Neural cell (in vitro differentiated cells): ENCODE data around the gene HES6. TPM values are rescaled to one million over a fixed set of nuclear protein-coding genes. Genes with fewer than 3 reads are reported as not detected.

ENCODE experiments used
- H2AFZ ChIP-seq: fragments of 200-600, 300-800 bp; sonication (generic), shearing (Covaris generic); 2 replicates; pipeline ENCODE4 v1.6.0; 2014; ENCODE audit warnings: low read depth, mild to moderate bottlenecking, antibody characterized with exemption, low read length, moderate library complexity
- H3F3A ChIP-seq: fragments of 200-600 bp; shearing (Covaris generic); 2 replicates; pipeline ENCODE4 v1.6.1; 2016; ENCODE audit warnings: mild to moderate bottlenecking, moderate library complexity, mixed read lengths, antibody characterized with exemption, low read length; ENCODE audit not compliant: insufficient read depth, poor library complexity, severe bottlenecking
- H3K27ac ChIP-seq: fragments of 200-600, 300-800 bp; sonication (generic), shearing (Covaris generic); 2 replicates; pipeline ENCODE4 v1.5.1; 2014; ENCODE audit warnings: mild to moderate bottlenecking, low read length, moderate library complexity
- H3K27me3 ChIP-seq: fragments of 300-800, 200-600 bp; sonication (generic), shearing (Covaris generic); 2 replicates; pipeline ENCODE4 v1.6.0; 2014; ENCODE audit warnings: mild to moderate bottlenecking, low read depth, low read length, moderate library complexity; ENCODE audit not compliant: insufficient read depth
- H3K36me3 ChIP-seq: fragments of 300-800, 200-600 bp; sonication (generic), shearing (Covaris generic); 2 replicates; pipeline ENCODE4 v1.5.1; 2014; ENCODE audit warnings: mild to moderate bottlenecking, antibody characterized with exemption, low read length, moderate library complexity; ENCODE audit not compliant: insufficient read depth
- H3K4me2 ChIP-seq: fragments of 300-800, 200-600 bp; sonication (generic), shearing (Covaris generic); 2 replicates; pipeline ENCODE4 v1.6.0; 2014; ENCODE audit warnings: mild to moderate bottlenecking, low read length
- H3K4me3 ChIP-seq: fragments of 300-800, 200-600 bp; sonication (generic), shearing (Covaris generic); 2 replicates; pipeline ENCODE4 v1.5.1; 2014; ENCODE audit warnings: mild to moderate bottlenecking, low read length, moderate library complexity
- H3K79me2 ChIP-seq: fragments of 200-600 bp; shearing (Covaris generic); replicated peaks from 2 replicates; pipeline ENCODE4 v1.6.0; 2014; ENCODE audit warnings: mild to moderate bottlenecking, low read length, moderate library complexity; ENCODE audit not compliant: insufficient read depth
- H3K9ac ChIP-seq: fragments of 300-800, 200-600 bp; sonication (generic), shearing (Covaris generic); 2 replicates; pipeline ENCODE4 v1.6.1; 2016; ENCODE audit warnings: mild to moderate bottlenecking, low read length, mixed read lengths
- H3K9me2 ChIP-seq: fragments of 200-600 bp; shearing (Covaris generic); 2 replicates; pipeline ENCODE4 v1.6.1; 2016; ENCODE audit warnings: mild to moderate bottlenecking, low read length, mixed read lengths; ENCODE audit not compliant: insufficient read depth
- H3K9me3 ChIP-seq: fragments of 200-600, 300-800 bp; sonication (generic), shearing (Covaris generic); 2 replicates; pipeline ENCODE4 v1.6.1; 2016; ENCODE audit warnings: mild to moderate bottlenecking, mixed run types, low read length, moderate library complexity, mixed read lengths
- H4K20me1 ChIP-seq: fragments of 200-600 bp; shearing (Covaris generic); 2 replicates; pipeline ENCODE4 v1.6.1; 2016; ENCODE audit warnings: mild to moderate bottlenecking, mixed run types; ENCODE audit not compliant: insufficient read depth
- CTCF ChIP-seq: fragments of 450-650 bp; IDR thresholded peaks from 2 replicates; pipeline ENCODE4 v1.5.1; 2014; ENCODE audit warnings: antibody characterized with exemption, mild to moderate bottlenecking, moderate library complexity; ENCODE audit not compliant: poor library complexity, severe bottlenecking
- EP300 ChIP-seq: fragments of 450-650 bp; conservative IDR thresholded peaks from 2 replicates; pipeline ENCODE4 v1.6.1; 2014; ENCODE audit warnings: antibody characterized with exemption, mild to moderate bottlenecking, moderate library complexity; ENCODE audit not compliant: poor library complexity, severe bottlenecking
- EZH2 ChIP-seq: fragments of 200-600, 300-800 bp; shearing (Covaris generic), sonication (generic); IDR thresholded peaks from 2 replicates; pipeline ENCODE4 v1.6.1; 2014; ENCODE audit warnings: antibody characterized with exemption, low read length, borderline replicate concordance, mild to moderate bottlenecking; ENCODE audit not compliant: insufficient read depth, poor library complexity, severe bottlenecking
- MXI1 ChIP-seq: fragments of 450-650 bp; conservative IDR thresholded peaks from 2 replicates; pipeline ENCODE4 v1.6.1; 2014; ENCODE audit warnings: antibody characterized with exemption, mild to moderate bottlenecking; ENCODE audit not compliant: poor library complexity, severe bottlenecking
- POLR2AphosphoS5 ChIP-seq: IDR thresholded peaks from 2 replicates; pipeline ENCODE4 v1.6.1; 2012
- RAD21 ChIP-seq: fragments of 450-650 bp; conservative IDR thresholded peaks from 2 replicates; pipeline ENCODE4 v1.6.1; 2014; ENCODE audit warnings: antibody characterized with exemption, mild to moderate bottlenecking, moderate library complexity
- REST ChIP-seq: IDR thresholded peaks from 2 replicates; pipeline ENCODE4 v1.6.1; 2012; ENCODE audit warnings: borderline replicate concordance
- SMC3 ChIP-seq: fragments of 450-650 bp; conservative IDR thresholded peaks from 2 replicates; pipeline ENCODE4 v1.6.1; 2014; ENCODE audit warnings: antibody characterized with exemption, mild to moderate bottlenecking, moderate library complexity; ENCODE audit not compliant: poor library complexity
- TAF1 ChIP-seq: IDR thresholded peaks from 2 replicates; pipeline ENCODE4 v1.6.1; 2012; ENCODE audit warnings: low read depth
- polyA plus RNA-seq: library from polyadenylated mRNA; depleted of rRNA; stranded (reverse); fragments of >200 nt; gene quantifications from 2 replicates; pipeline ENCODE4 v1.2.3, GENCODE V29; 2014

Gene HES6
- polyA plus RNA-seq, 1 donor from 2014 or later = 236 TPM

- Histone ChIP-seq H3K9me3 (no peaks in the 10 kb centered on the region), H3K4me2 (no peak overlapping the region), H3K36me3 (no peaks in the 10 kb centered on the region), H4K20me1 (no peaks in the 10 kb centered on the region), H3F3A (no peaks in the 10 kb centered on the region), H3K27me3 (no peaks in the 10 kb centered on the region), H3K9ac (no peak overlapping the region), H3K9me2 (no peaks in the 10 kb centered on the region), H3K27ac (no peak overlapping the region), H2AFZ (peak overlapping the region; percentile 73), H3K79me2 (peaks cover 7% of the 10 kb centered on the region), H3K4me3 (peak overlapping the region; percentile 72)
- no peak for TF ChIP-seq POLR2AphosphoS5
- no peak for TF ChIP-seq EP300
- TF ChIP-seq MXI1 = no peak
- no peak for TF ChIP-seq RAD21
- TF ChIP-seq EZH2 = no peak
- no peak for TF ChIP-seq SMC3
- no peak for TF ChIP-seq REST
- no peak for TF ChIP-seq TAF1
- TF ChIP-seq CTCF = no peak
Observed at GRCh38 chr2:238240757-238241711, 1.2 kb upstream of the HES6 start.

GRCh38 chr2:238239543-238239862, 335 bp downstream of the HES6 start:
- no peaks in the 10 kb centered on the region for H3K9me2 ChIP-seq
- H3K79me2 ChIP-seq = peaks cover 7% of the 10 kb centered on the region
- peak overlapping the region; percentile 67 for H3K4me3 ChIP-seq
- H3K9me3 ChIP-seq = no peaks in the 10 kb centered on the region
- H3K4me2 ChIP-seq = no peak overlapping the region
- no peaks in the 10 kb centered on the region for H3K27me3 ChIP-seq
- H3F3A ChIP-seq = no peaks in the 10 kb centered on the region
- no peaks in the 10 kb centered on the region for H4K20me1 ChIP-seq
- H2AFZ ChIP-seq = no peak overlapping the region
- no peaks in the 10 kb centered on the region for H3K36me3 ChIP-seq
- TF ChIP-seq MXI1 (no peak), EZH2 (no peak), EP300 (no peak), REST (no peak), SMC3 (no peak), RAD21 (no peak), CTCF (no peak), TAF1 (no peak), POLR2AphosphoS5 (no peak)
- H3K27ac ChIP-seq = peak overlapping the region; percentile 31
- peak overlapping the region; percentile 74 for H3K9ac ChIP-seq
